Vagina (tissue), 2 donors: ENCODE results near the gene GABRB3.

ENCODE experiments used
- CTCF ChIP-seq, 3 experiments: fragments of 450-650 bp in 2 of 3; fragments of 200-600 bp in 1 of 3; sonication (generic) in 1 of 3; IDR thresholded peaks; one replicate each; pipeline ENCODE4 v1.5.1; 2017 to 2019; ENCODE audit warnings: antibody characterized with exemption in 3 of 3, mild to moderate bottlenecking in 2 of 3, moderate library complexity in 2 of 3
- POLR2A ChIP-seq, 2 donors: fragments of 450-650 bp; IDR thresholded peaks; one replicate each; pipeline ENCODE4 v1.6.1; 2017; ENCODE audit warnings: antibody characterized with exemption in 2 of 2, mild to moderate bottlenecking in 2 of 2, moderate library complexity in 2 of 2

GRCh38 chr15:26697913-26698312 lies 75.0 kb downstream of the GABRB3 start:
- TF ChIP-seq POLR2A (IDR thresholded peaks at IDR 0.05) (no peak), CTCF (IDR thresholded peaks at IDR 0.05) (no peak)
